ENCODE measurements around the gene GPR157.

Gene GPR157

DNA sequence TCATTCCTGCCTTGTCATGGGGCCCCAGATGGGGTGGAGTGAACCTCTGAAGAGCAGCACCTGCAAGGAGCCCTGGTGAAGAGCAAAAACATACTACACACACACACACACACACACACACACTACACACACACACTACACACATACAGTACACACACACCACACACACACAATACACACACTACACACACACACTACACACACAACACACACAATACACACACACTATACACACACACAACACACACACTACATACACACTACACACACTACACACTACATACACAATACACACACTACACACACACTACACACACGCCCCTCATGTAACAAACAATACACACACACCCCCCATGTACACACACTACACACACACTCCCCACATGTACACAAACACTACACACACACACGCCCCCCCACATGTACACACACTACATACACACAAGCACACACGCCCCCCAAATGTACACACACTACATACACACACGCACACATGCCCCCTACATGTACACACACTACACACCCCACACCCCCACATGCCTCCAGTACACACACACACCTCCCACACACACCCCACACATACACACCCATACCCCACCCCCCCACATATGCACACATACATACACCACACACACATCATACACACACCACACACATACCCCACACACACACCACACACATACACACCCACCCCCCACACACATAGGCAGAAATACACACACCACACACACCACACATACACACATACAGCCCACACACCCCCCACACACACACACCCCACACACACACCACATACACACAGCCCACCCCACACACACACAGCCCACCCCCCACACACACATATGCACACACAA lies 68.8 kb downstream of the GPR157 start:
- DNase-seq = no peak

DNA sequence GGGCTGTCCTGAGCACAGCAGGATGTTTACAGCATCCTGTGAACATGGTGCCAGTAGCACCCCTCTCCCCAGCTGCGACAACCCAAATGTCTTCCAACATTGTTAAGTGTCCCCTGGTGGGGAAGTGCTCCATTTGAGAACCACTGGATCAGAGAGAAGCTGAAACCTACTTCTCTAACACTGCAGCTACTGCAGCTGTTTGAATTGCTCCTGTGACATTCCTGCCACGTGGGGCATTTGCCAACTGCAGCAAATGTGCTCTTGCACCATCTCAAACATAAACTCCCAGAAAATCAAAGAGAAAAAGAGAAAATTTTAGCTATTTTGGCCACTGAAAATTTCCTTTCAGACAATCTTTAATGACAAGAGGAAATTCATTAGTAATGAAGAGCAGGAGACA lies 70.4 kb downstream of the GPR157 start:
- DNase-seq = no peak

DNA sequence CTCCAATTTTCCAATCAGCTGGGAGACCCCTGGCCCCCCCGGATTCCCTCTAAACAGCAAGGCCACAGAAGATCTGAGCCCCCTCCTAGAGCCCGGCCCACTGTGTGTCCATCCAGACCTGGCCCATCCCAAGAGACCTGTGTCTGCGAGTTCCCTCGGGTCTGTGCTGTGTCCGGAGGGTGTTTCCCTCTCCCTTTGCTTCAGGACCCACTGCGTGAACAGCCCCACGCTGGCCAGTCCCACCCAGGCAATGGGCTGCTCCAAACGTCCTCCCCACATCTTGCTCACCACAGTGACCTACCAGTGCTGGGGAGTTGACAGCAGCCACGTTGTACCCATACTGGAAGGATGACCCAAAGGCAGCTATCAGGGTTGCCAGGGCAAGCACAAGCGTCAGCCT lies 71.1 kb downstream of the GPR157 start:
- DNase-seq = no peak

DNA sequence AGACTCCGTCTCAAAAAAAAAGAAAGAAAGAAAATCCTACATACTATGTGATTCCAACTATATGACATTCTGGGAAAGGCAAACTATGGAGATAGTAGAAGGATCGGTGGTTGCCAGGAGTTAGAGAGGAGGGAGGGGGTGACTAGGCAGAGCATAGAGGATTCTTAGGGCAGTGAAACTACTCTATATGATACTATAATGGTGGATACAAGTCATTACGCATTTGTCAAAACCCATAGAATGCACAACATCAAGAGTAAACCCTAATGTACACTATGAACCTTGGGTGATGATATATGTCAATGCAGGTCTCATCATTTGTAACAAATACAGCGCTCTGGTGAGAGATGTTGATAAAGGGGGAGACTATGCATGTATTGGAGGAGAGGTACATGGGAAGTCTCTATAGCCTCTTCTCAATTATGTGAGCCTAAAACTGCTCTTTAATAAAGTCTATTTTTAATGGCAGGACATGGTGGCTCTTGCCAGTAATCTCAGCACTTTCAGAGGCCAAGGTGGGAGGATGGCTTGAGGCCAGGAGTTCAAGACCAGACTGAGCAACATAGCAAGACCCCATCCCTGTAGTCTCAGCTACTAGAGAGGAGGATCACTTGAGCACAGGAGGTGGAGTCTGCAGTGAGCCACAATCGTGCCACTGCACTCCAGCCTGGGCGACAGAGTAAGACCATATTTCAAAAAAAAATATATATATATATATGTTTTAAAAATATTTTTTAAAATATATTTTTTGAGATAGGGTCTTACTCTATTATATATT lies 76.4 kb downstream of the GPR157 start:
- no peak for DNase-seq

DNA sequence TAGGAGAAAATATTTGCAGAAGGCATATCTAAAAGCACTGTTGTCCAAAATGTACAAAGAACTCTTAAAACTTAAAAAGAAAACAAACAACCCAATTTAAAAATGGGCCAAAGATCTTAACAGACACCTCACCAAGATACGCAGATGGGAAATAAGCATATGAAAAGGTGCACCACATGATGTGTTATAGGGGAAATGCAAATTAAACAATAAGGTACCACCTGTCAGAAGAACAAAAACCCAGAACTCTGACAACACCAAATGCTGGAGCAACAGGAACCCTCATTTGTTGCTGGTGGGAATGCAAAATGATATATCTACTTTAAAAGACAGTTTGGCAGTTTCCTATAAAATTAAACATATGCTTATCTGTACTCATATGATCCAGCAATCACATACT lies 77.5 kb downstream of the GPR157 start:
- DNase-seq = no peak

DNA sequence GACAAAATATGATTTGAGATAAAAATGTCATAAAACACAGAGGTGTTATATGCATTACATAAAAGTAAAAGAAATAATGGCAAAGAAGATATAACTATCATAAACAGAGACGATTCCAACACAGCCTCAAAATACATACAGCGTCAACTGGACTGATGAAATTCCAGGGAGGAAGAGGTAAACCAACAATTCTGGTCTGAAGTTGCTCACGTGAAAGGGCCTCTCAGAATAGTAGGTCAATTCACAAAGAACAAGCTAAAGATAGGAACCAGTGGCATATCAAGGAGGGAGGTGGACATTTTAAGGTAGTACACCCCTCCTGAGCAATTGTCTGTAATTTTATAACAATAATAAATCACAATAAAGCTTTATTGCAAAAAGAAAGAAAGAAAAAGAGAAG lies 78.1 kb downstream of the GPR157 start:
- DNase-seq = no peak

Measured in SIG-M5 (cell line).